ENCODE data around the gene RNU5B-1. TPM values are rescaled to one million over a fixed set of nuclear protein-coding genes. Genes with fewer than 3 reads are reported as not detected.

RNU5B-1 gene
- polyA plus RNA-seq, 1 donor = not detected

DNA sequence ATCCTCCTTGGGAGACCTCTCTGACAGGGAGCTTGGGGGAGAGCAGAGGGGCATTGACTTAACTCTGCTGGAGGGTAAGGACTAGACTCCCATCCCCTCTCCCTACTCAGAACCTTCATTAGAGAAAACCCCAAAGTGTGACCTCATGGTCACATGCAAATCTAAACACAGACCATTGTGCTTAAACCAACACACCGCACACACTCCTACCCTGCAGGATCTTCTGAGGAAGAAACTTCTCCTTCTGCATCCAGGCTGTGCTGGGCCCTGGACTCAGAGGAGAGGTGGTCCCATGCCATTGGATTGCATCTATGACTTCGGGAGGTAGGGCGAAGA is 17.0 kb upstream of the RNU5B-1 start:
- Histone ChIP-seq H3K27ac (ENCODE audit: low read length) (no peak overlapping the region), H3K4me3 (ENCODE audit: low read length) (no peak overlapping the region), H3K27me3 (ENCODE audit: control insufficient read depth, insufficient read depth, low read length) (no peaks in the 10 kb centered on the region), H3K36me3 (ENCODE audit: control insufficient read depth, insufficient read depth, low read length) (no peaks in the 10 kb centered on the region), H3K9me3 (ENCODE audit: control insufficient read depth, low read depth, low read length) (no peaks in the 10 kb centered on the region), H3K4me1 (ENCODE audit: control insufficient read depth, insufficient read depth, low read length) (peaks cover 4% of the 10 kb centered on the region)
- no peak for DNase-seq
- WGBS (ENCODE audit: insufficient coverage, low lambda C conversion rate) = no CpG with 5 or more reads among the region's 3 CpGs

GRCh38 chr15:65289261-65289854 is 15.1 kb upstream of the RNU5B-1 start:
- no peaks in the 10 kb centered on the region for H3K36me3 ChIP-seq (ENCODE audit: control insufficient read depth, insufficient read depth, low read length)
- no peak overlapping the region for H3K27ac ChIP-seq (ENCODE audit: low read length)
- H3K27me3 ChIP-seq (ENCODE audit: control insufficient read depth, insufficient read depth, low read length) = no peaks in the 10 kb centered on the region
- no peak for DNase-seq
- no peaks in the 10 kb centered on the region for H3K9me3 ChIP-seq (ENCODE audit: control insufficient read depth, low read depth, low read length)
- H3K4me3 ChIP-seq (ENCODE audit: low read length) = no peak overlapping the region
- WGBS (ENCODE audit: insufficient coverage, low lambda C conversion rate) = 20% methylated on average over 1 of the region's 7 CpGs
- peaks cover 4% of the 10 kb centered on the region for H3K4me1 ChIP-seq (ENCODE audit: control insufficient read depth, insufficient read depth, low read length)

GRCh38 chr15:65290228-65290627 is 14.2 kb upstream of the RNU5B-1 start:
- WGBS (ENCODE audit: insufficient coverage, low lambda C conversion rate) = 97% methylated on average over 5 of the region's 7 CpGs
- Histone ChIP-seq H3K27ac (ENCODE audit: low read length) (no peak overlapping the region), H3K4me1 (ENCODE audit: control insufficient read depth, insufficient read depth, low read length) (peaks cover 4% of the 10 kb centered on the region), H3K4me3 (ENCODE audit: low read length) (no peak overlapping the region), H3K36me3 (ENCODE audit: control insufficient read depth, insufficient read depth, low read length) (no peaks in the 10 kb centered on the region), H3K9me3 (ENCODE audit: control insufficient read depth, low read depth, low read length) (no peaks in the 10 kb centered on the region), H3K27me3 (ENCODE audit: control insufficient read depth, insufficient read depth, low read length) (no peaks in the 10 kb centered on the region)
- DNase-seq = no peak

- Histone ChIP-seq H3K27me3 (ENCODE audit: control insufficient read depth, insufficient read depth, low read length) (no peaks in the 10 kb centered on the region), H3K4me3 (ENCODE audit: low read length) (no peak overlapping the region), H3K4me1 (ENCODE audit: control insufficient read depth, insufficient read depth, low read length) (no peaks in the 10 kb centered on the region), H3K9me3 (ENCODE audit: control insufficient read depth, low read depth, low read length) (no peaks in the 10 kb centered on the region), H3K27ac (ENCODE audit: low read length) (no peak overlapping the region), H3K36me3 (ENCODE audit: control insufficient read depth, insufficient read depth, low read length) (no peaks in the 10 kb centered on the region)
- DNase-seq = no peak
- 67% methylated on average over 1 of the region's 1 CpG for WGBS (ENCODE audit: insufficient coverage, low lambda C conversion rate)
Measured at GRCh38 chr15:65292938-65293518, 11.4 kb upstream of the RNU5B-1 start.

- no peak overlapping the region for H3K4me3 ChIP-seq (ENCODE audit: low read length)
- WGBS (ENCODE audit: insufficient coverage, low lambda C conversion rate) = 100% methylated on average over 1 of the region's 11 CpGs
- DNase-seq = no peak
Measured at GRCh38 chr15:65298731-65299130, 5.7 kb upstream of the RNU5B-1 start.

GRCh38 chr15:65300924-65301441 is 3.5 kb upstream of the RNU5B-1 start:
- Histone ChIP-seq H3K4me1 (ENCODE audit: control insufficient read depth, insufficient read depth, low read length) (peaks cover 11% of the 10 kb centered on the region), H3K4me3 (ENCODE audit: low read length) (no peak overlapping the region), H3K9me3 (ENCODE audit: control insufficient read depth, low read depth, low read length) (no peaks in the 10 kb centered on the region), H3K27ac (ENCODE audit: low read length) (no peak overlapping the region), H3K36me3 (ENCODE audit: control insufficient read depth, insufficient read depth, low read length) (no peaks in the 10 kb centered on the region), H3K27me3 (ENCODE audit: control insufficient read depth, insufficient read depth, low read length) (no peaks in the 10 kb centered on the region)
- no CpG with 5 or more reads among the region's 36 CpGs for WGBS (ENCODE audit: insufficient coverage, low lambda C conversion rate)
- no peak for DNase-seq

More at GRCh38 chr15:65298731-65299130, 5.7 kb upstream of the RNU5B-1 start:
- Histone ChIP-seq H3K27me3 (ENCODE audit: control insufficient read depth, insufficient read depth, low read length) (no peaks in the 10 kb centered on the region), H3K4me1 (ENCODE audit: control insufficient read depth, insufficient read depth, low read length) (peaks cover 4% of the 10 kb centered on the region), H3K9me3 (ENCODE audit: control insufficient read depth, low read depth, low read length) (no peaks in the 10 kb centered on the region), H3K27ac (ENCODE audit: low read length) (no peak overlapping the region), H3K36me3 (ENCODE audit: control insufficient read depth, insufficient read depth, low read length) (no peaks in the 10 kb centered on the region)

- Histone ChIP-seq H3K36me3 (ENCODE audit: control insufficient read depth, insufficient read depth, low read length) (no peaks in the 10 kb centered on the region), H3K27me3 (ENCODE audit: control insufficient read depth, insufficient read depth, low read length) (no peaks in the 10 kb centered on the region), H3K4me3 (ENCODE audit: low read length) (no peak overlapping the region), H3K4me1 (ENCODE audit: control insufficient read depth, insufficient read depth, low read length) (peaks cover 11% of the 10 kb centered on the region), H3K9me3 (ENCODE audit: control insufficient read depth, low read depth, low read length) (no peaks in the 10 kb centered on the region), H3K27ac (ENCODE audit: low read length) (no peak overlapping the region)
- no CpG with 5 or more reads among the region's 24 CpGs for WGBS (ENCODE audit: insufficient coverage, low lambda C conversion rate)
- no peak for DNase-seq
Measured at GRCh38 chr15:65302061-65302460, 2.4 kb upstream of the RNU5B-1 start.

DNA sequence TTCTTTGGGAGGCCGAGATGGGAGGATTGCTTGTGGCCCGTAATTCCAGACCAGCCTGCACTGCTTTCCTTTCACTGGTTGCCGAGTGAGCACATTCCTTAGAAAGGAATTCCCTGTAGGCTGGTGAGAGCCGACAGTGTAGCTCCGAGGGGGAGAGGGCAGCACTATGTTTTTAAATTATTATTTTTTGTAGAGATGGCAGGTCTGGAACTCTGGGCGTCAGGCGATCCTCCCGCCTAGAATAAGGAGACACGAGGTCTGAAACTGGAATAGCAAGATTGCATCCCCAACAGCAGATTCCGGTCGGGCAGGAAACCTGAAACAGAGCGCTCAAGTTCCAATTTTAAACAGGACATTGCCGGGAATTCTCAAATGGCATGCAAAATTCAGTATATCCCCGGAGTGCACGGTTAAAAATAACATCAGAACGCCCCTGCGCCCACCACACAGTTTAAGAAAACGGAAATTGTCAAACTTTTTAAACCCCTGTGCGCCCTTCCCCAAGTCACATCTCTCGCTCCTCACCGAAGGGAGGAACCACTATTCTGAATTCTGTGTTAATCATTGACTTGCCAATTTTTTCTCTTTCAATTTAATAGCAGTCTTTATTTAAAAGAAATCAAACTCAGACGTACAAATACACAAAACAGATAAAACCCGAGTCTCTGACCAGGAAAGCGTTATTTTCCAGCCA is 643 bp upstream of the RNU5B-1 start:
- peak in 1 of 2 donors; percentile 86 for DNase-seq
- WGBS (ENCODE audit: insufficient coverage, low lambda C conversion rate) = 0% methylated on average over 2 of the region's 24 CpGs
- Histone ChIP-seq H3K27ac (ENCODE audit: low read length) (peak overlapping the region; percentile 68), H3K4me1 (ENCODE audit: control insufficient read depth, insufficient read depth, low read length) (peaks cover 11% of the 10 kb centered on the region), H3K9me3 (ENCODE audit: control insufficient read depth, low read depth, low read length) (no peaks in the 10 kb centered on the region), H3K27me3 (ENCODE audit: control insufficient read depth, insufficient read depth, low read length) (no peaks in the 10 kb centered on the region), H3K36me3 (ENCODE audit: control insufficient read depth, insufficient read depth, low read length) (no peaks in the 10 kb centered on the region), H3K4me3 (ENCODE audit: low read length) (peak overlapping the region; percentile 52)

DNA sequence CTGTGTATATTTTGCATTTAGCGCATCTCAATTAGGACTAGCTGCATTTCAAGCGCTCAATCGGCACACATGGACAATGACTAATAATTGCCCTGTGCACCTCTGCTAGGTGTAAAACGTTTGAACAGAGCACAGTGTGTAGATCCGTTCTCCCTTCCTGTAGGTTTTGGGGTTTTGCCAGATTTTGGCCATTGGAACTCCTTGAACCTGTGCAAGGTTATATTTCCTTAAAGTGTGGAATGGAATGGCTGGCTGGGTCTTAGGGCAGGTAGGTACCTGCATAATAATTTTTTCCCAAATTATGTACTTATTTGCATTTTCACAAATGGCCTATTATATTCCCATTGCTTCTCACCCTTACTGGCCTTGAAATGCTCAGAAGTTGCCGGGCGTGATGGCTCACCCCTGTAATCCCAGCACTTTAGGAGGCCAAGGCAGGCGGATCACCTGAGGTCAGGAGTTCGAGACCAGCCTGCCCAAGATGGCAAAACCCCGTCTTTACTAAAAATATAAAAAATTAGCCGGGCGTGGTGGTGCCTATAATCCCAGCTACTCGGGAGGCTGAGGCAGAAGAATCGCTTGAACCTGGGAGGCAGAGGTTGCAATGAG is 777 bp downstream of the RNU5B-1 start:
- Histone ChIP-seq H3K27ac (ENCODE audit: low read length) (peak overlapping the region; percentile 68), H3K4me3 (ENCODE audit: low read length) (no peak overlapping the region), H3K36me3 (ENCODE audit: control insufficient read depth, insufficient read depth, low read length) (no peaks in the 10 kb centered on the region), H3K4me1 (ENCODE audit: control insufficient read depth, insufficient read depth, low read length) (peaks cover 11% of the 10 kb centered on the region), H3K27me3 (ENCODE audit: control insufficient read depth, insufficient read depth, low read length) (no peaks in the 10 kb centered on the region), H3K9me3 (ENCODE audit: control insufficient read depth, low read depth, low read length) (no peaks in the 10 kb centered on the region)
- WGBS (ENCODE audit: insufficient coverage, low lambda C conversion rate) = 10% methylated on average over 3 of the region's 14 CpGs
- DNase-seq = no peak

GRCh38 chr15:65305776-65306175 is 1.3 kb downstream of the RNU5B-1 start:
- Histone ChIP-seq H3K4me3 (ENCODE audit: low read length) (no peak overlapping the region), H3K27ac (ENCODE audit: low read length) (no peak overlapping the region), H3K36me3 (ENCODE audit: control insufficient read depth, insufficient read depth, low read length) (no peaks in the 10 kb centered on the region), H3K9me3 (ENCODE audit: control insufficient read depth, low read depth, low read length) (no peaks in the 10 kb centered on the region), H3K4me1 (ENCODE audit: control insufficient read depth, insufficient read depth, low read length) (peaks cover 11% of the 10 kb centered on the region), H3K27me3 (ENCODE audit: control insufficient read depth, insufficient read depth, low read length) (no peaks in the 10 kb centered on the region)
- no peak for DNase-seq
- WGBS (ENCODE audit: insufficient coverage, low lambda C conversion rate) = 83% methylated on average over 1 of the region's 3 CpGs
